Endothelial cell of umbilical vein (primary cell): ENCODE results near the gene ZNF786.

Experiments
- EZH2 ChIP-seq: IDR thresholded peaks from 2 replicates; pipeline ENCODE4 v1.6.1; 2012; ENCODE audit warnings: borderline replicate concordance, low read depth, mild to moderate bottlenecking, moderate library complexity, low read length, inconsistent platforms; ENCODE audit not compliant: severe bottlenecking
- FOS ChIP-seq: IDR thresholded peaks from 2 replicates; pipeline ENCODE4 v1.6.1; 2011; ENCODE audit warnings: mild to moderate bottlenecking, low read length, moderate library complexity, borderline replicate concordance; ENCODE audit not compliant: insufficient read depth
- MAX ChIP-seq: IDR thresholded peaks from 2 replicates; pipeline ENCODE4 v1.6.1; 2011; ENCODE audit not compliant: insufficient read depth, insufficient read length
- MYC ChIP-seq: IDR thresholded peaks from one replicate; pipeline ENCODE4 v1.6.1; 2011; ENCODE audit warnings: mild to moderate bottlenecking, low read depth, low read length
- POLR2A ChIP-seq: IDR thresholded peaks from 2 replicates; pipeline ENCODE4 v1.6.1; 2012; ENCODE audit warnings: low read depth, mild to moderate bottlenecking, control low read depth, low read length
- POLR2AphosphoS5 ChIP-seq: IDR thresholded peaks from 2 replicates; pipeline ENCODE4 v1.6.1; 2012; ENCODE audit warnings: low read depth, mild to moderate bottlenecking, control low read depth, low read length, moderate library complexity; ENCODE audit not compliant: insufficient read depth
- TF ChIP-seq, protein P1 (sequence below), 2 donors: IDR thresholded peaks; 1 replicate in 1 of 2; 2 replicates in 1 of 2; pipeline ENCODE4 v1.5.1; 2011; ENCODE audit warnings: low read length in 2 of 2, mild to moderate bottlenecking in 2 of 2, moderate library complexity in 2 of 2, control low read depth in 1 of 2, inconsistent platforms in 1 of 2, low read depth in 1 of 2; ENCODE audit not compliant: insufficient read depth in 1 of 2; ENCODE audit errors: extremely low read depth in 1 of 2

DNA sequence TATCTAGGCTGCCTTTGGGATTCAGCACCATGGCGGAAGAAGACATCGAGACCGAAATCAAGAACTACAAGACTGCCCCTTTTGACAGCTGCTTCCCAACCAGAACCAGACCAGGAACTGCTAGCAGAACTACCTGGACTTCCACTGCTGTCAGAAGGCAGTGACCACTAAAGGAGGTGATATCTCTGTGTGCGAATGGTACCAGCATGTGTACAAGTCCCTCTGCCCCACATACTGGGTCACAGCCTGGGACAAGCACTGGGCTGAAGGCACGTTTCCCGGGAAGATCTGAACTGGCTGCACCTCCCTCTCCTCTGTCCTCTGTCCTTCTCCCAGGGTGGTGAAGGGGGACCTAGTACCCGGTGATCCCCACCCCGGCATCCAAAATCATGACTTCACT lies 36.6 kb downstream of the ZNF786 start:
- no peak for TF ChIP-seq MYC
- TF ChIP-seq, protein P1, sequence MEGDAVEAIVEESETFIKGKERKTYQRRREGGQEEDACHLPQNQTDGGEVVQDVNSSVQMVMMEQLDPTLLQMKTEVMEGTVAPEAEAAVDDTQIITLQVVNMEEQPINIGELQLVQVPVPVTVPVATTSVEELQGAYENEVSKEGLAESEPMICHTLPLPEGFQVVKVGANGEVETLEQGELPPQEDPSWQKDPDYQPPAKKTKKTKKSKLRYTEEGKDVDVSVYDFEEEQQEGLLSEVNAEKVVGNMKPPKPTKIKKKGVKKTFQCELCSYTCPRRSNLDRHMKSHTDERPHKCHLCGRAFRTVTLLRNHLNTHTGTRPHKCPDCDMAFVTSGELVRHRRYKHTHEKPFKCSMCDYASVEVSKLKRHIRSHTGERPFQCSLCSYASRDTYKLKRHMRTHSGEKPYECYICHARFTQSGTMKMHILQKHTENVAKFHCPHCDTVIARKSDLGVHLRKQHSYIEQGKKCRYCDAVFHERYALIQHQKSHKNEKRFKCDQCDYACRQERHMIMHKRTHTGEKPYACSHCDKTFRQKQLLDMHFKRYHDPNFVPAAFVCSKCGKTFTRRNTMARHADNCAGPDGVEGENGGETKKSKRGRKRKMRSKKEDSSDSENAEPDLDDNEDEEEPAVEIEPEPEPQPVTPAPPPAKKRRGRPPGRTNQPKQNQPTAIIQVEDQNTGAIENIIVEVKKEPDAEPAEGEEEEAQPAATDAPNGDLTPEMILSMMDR (IDR thresholded peaks at IDR 0.05; ENCODE audit: extremely low read depth in 1 of 2, insufficient read depth in 1 of 2, low read depth in 1 of 2, low read length in 2 of 2) = no peak
- TF ChIP-seq EZH2 = no peak
- no peak for TF ChIP-seq POLR2A
- TF ChIP-seq POLR2AphosphoS5 = no peak
- TF ChIP-seq FOS = no peak
- TF ChIP-seq MAX = no peak
